Adipocyte (in vitro differentiated cells): ENCODE measurements around the gene PEX14.
A peak's percentile ranks its signal among the peaks of the same experiment; 100 is the strongest.

Experiments
- DNase-seq: peaks from one replicate; pipeline ENCODE4 v3.0.0-alpha.2; 2015; ENCODE audit warnings: low read depth
- H3K27me3 ChIP-seq: replicated peaks from 2 replicates; pipeline ENCODE4 v1.7.0; 2013; ENCODE audit warnings: mild to moderate bottlenecking, low read length, moderate library complexity; ENCODE audit not compliant: control insufficient read depth, insufficient read depth
- H3K36me3 ChIP-seq: 2 replicates; pipeline ENCODE4 v1.7.0; 2013; ENCODE audit warnings: low read length, mild to moderate bottlenecking, moderate library complexity; ENCODE audit not compliant: control insufficient read depth, insufficient read depth, severe bottlenecking
- H3K4me1 ChIP-seq: 2 replicates; pipeline ENCODE4 v1.7.0; 2013; ENCODE audit warnings: mild to moderate bottlenecking, low read length, moderate library complexity; ENCODE audit not compliant: control insufficient read depth, insufficient read depth
- H3K4me3 ChIP-seq: 2 replicates; pipeline ENCODE4 v1.7.0; 2013; ENCODE audit warnings: mild to moderate bottlenecking, low read length, moderate library complexity
- H3K9ac ChIP-seq: 2 replicates; pipeline ENCODE4 v1.7.0; 2013; ENCODE audit warnings: mild to moderate bottlenecking, low read length, moderate library complexity
- H3K9me3 ChIP-seq: 2 replicates; pipeline ENCODE4 v1.7.0; 2013; ENCODE audit warnings: mild to moderate bottlenecking, low read length, moderate library complexity; ENCODE audit not compliant: control insufficient read depth

The PEX14 gene

GRCh38 chr1:10633416-10633815 is 158.7 kb downstream of the PEX14 start:
- DNase-seq, result no peak
- H3K4me3 ChIP-seq, result no peak overlapping the region

GRCh38 chr1:10634075-10634427 is 159.3 kb downstream of the PEX14 start:
- H3K4me1 ChIP-seq, result peaks cover 12% of the 10 kb centered on the region
- H3K27me3 ChIP-seq, result no peaks in the 10 kb centered on the region
- H3K9me3 ChIP-seq, result no peaks in the 10 kb centered on the region
- peaks cover 5% of the 10 kb centered on the region for H3K36me3 ChIP-seq
- H3K4me3 ChIP-seq, result no peak overlapping the region
- no peak for DNase-seq
- H3K9ac ChIP-seq, result no peak overlapping the region

More at GRCh38 chr1:10633416-10633815, 158.7 kb downstream of the PEX14 start:
- no peaks in the 10 kb centered on the region for H3K9me3 ChIP-seq
- H3K9ac ChIP-seq, result no peak overlapping the region
- no peaks in the 10 kb centered on the region for H3K27me3 ChIP-seq
- peaks cover 5% of the 10 kb centered on the region for H3K36me3 ChIP-seq
- H3K4me1 ChIP-seq, result peaks cover 12% of the 10 kb centered on the region

- no peak for DNase-seq
- Histone ChIP-seq H3K9ac (no peak overlapping the region), H3K36me3 (peaks cover 3% of the 10 kb centered on the region), H3K4me3 (no peak overlapping the region), H3K4me1 (peaks cover 12% of the 10 kb centered on the region), H3K9me3 (no peaks in the 10 kb centered on the region), H3K27me3 (no peaks in the 10 kb centered on the region)
These were observed 159.8 kb downstream of the PEX14 start for GRCh38 chr1:10634428-10635084.

GRCh38 chr1:10635085-10635896 is 160.5 kb downstream of the PEX14 start:
- Histone ChIP-seq H3K9me3 (no peaks in the 10 kb centered on the region), H3K4me3 (no peak overlapping the region), H3K4me1 (peaks cover 12% of the 10 kb centered on the region), H3K27me3 (no peaks in the 10 kb centered on the region), H3K36me3 (no peaks in the 10 kb centered on the region), H3K9ac (no peak overlapping the region)
- peak; percentile 7 for DNase-seq

- no peaks in the 10 kb centered on the region for H3K36me3 ChIP-seq
- no peak for DNase-seq
- H3K9ac ChIP-seq, result no peak overlapping the region
- peaks cover 12% of the 10 kb centered on the region for H3K4me1 ChIP-seq
- H3K9me3 ChIP-seq, result no peaks in the 10 kb centered on the region
- no peak overlapping the region for H3K4me3 ChIP-seq
- peaks cover 2% of the 10 kb centered on the region for H3K27me3 ChIP-seq
These were observed 161.2 kb downstream of the PEX14 start for GRCh38 chr1:10635992-10636391.

- H3K4me1 ChIP-seq, result peaks cover 12% of the 10 kb centered on the region
- peaks cover 2% of the 10 kb centered on the region for H3K27me3 ChIP-seq
- H3K9me3 ChIP-seq, result no peaks in the 10 kb centered on the region
- no peak overlapping the region for H3K4me3 ChIP-seq
- no peak overlapping the region for H3K9ac ChIP-seq
- no peaks in the 10 kb centered on the region for H3K36me3 ChIP-seq
- no peak for DNase-seq
These were observed 162.7 kb downstream of the PEX14 start for GRCh38 chr1:10637400-10637799.

GRCh38 chr1:10637834-10638558 is 163.2 kb downstream of the PEX14 start:
- no peak for DNase-seq
- Histone ChIP-seq H3K9ac (no peak overlapping the region), H3K4me1 (peaks cover 12% of the 10 kb centered on the region), H3K4me3 (no peak overlapping the region), H3K27me3 (peaks cover 2% of the 10 kb centered on the region), H3K36me3 (no peaks in the 10 kb centered on the region), H3K9me3 (no peaks in the 10 kb centered on the region)

GRCh38 chr1:10638559-10639005 is 163.8 kb downstream of the PEX14 start:
- no peak overlapping the region for H3K4me3 ChIP-seq
- DNase-seq, result peak; percentile 24

GRCh38 chr1:10639011-10639774 is 164.4 kb downstream of the PEX14 start:
- no peak overlapping the region for H3K4me3 ChIP-seq
- peak; percentile 6 for DNase-seq

More at GRCh38 chr1:10638559-10639005, 163.8 kb downstream of the PEX14 start:
- Histone ChIP-seq H3K9ac (no peak overlapping the region), H3K4me1 (peaks cover 12% of the 10 kb centered on the region), H3K36me3 (no peaks in the 10 kb centered on the region), H3K9me3 (no peaks in the 10 kb centered on the region), H3K27me3 (peaks cover 2% of the 10 kb centered on the region)

GRCh38 chr1:10639775-10640578 is 165.2 kb downstream of the PEX14 start:
- no peak for DNase-seq
- no peaks in the 10 kb centered on the region for H3K36me3 ChIP-seq
- no peak overlapping the region for H3K9ac ChIP-seq
- H3K4me1 ChIP-seq, result peaks cover 7% of the 10 kb centered on the region
- no peak overlapping the region for H3K4me3 ChIP-seq
- no peaks in the 10 kb centered on the region for H3K9me3 ChIP-seq
- peaks cover 2% of the 10 kb centered on the region for H3K27me3 ChIP-seq

More at GRCh38 chr1:10639011-10639774, 164.4 kb downstream of the PEX14 start:
- Histone ChIP-seq H3K36me3 (no peaks in the 10 kb centered on the region), H3K9ac (no peak overlapping the region), H3K9me3 (no peaks in the 10 kb centered on the region), H3K27me3 (peaks cover 2% of the 10 kb centered on the region), H3K4me1 (peaks cover 12% of the 10 kb centered on the region)
